Measurements from ENCODE around the gene BICRAL. TPM values are rescaled to one million over a fixed set of nuclear protein-coding genes. Genes with fewer than 3 reads are reported as not detected.
"Not testable (repeated sequence)": the region's sequence is repeated elsewhere in the genome, so short reads cannot be mapped to it uniquely, and the experiment has no call there.

BICRAL gene
- total RNA-seq, 1 donor from 2014 or later: 14.4 TPM

GRCh38 chr6:42766163-42766670 lies 15.6 kb upstream of the BICRAL start:
- Mint-ChIP-seq H3K4me1 (ENCODE audit: low read depth) (peaks cover 5% of the 10 kb centered on the region), H3K27me3 (peaks cover 3% of the 10 kb centered on the region), H3K9me3 (ENCODE audit: low read depth) (no peaks in the 10 kb centered on the region), H3K36me3 (ENCODE audit: insufficient read depth) (peaks cover 2% of the 10 kb centered on the region), H3K27ac (no peak overlapping the region), H3K4me3 (ENCODE audit: low read depth) (no peak overlapping the region)
- DNase-seq (ENCODE audit: low spot score, unreplicated experiment): no peak
- TF ChIP-seq CTCF (IDR thresholded peaks at IDR 0.05; ENCODE audit: unreplicated experiment): no peak

- no peak overlapping the region for H3K4me3 Mint-ChIP-seq (ENCODE audit: low read depth)
- peaks cover 10% of the 10 kb centered on the region for H3K4me1 Mint-ChIP-seq (ENCODE audit: low read depth)
- H3K36me3 Mint-ChIP-seq (ENCODE audit: insufficient read depth): peaks cover 2% of the 10 kb centered on the region
- H3K9me3 Mint-ChIP-seq (ENCODE audit: low read depth): no peaks in the 10 kb centered on the region
- no peak overlapping the region for H3K27ac Mint-ChIP-seq
- no peak for DNase-seq (ENCODE audit: low spot score, unreplicated experiment)
- no peak for TF ChIP-seq CTCF (IDR thresholded peaks at IDR 0.05; ENCODE audit: unreplicated experiment)
- H3K27me3 Mint-ChIP-seq: peaks cover 6% of the 10 kb centered on the region
Observed at GRCh38 chr6:42769051-42769450, 12.8 kb upstream of the BICRAL start.

- peaks cover 2% of the 10 kb centered on the region for H3K36me3 Mint-ChIP-seq (ENCODE audit: insufficient read depth)
- no peaks in the 10 kb centered on the region for H3K9me3 Mint-ChIP-seq (ENCODE audit: low read depth)
- H3K4me1 Mint-ChIP-seq (ENCODE audit: low read depth): peaks cover 10% of the 10 kb centered on the region
- no peak overlapping the region for H3K27ac Mint-ChIP-seq
- H3K4me3 Mint-ChIP-seq (ENCODE audit: low read depth): no peak overlapping the region
- peaks cover 6% of the 10 kb centered on the region for H3K27me3 Mint-ChIP-seq
- DNase-seq (ENCODE audit: low spot score, unreplicated experiment): no peak
- TF ChIP-seq CTCF (IDR thresholded peaks at IDR 0.05; ENCODE audit: unreplicated experiment): no peak
Observed at GRCh38 chr6:42769836-42770235, 12.0 kb upstream of the BICRAL start.

GRCh38 chr6:42771741-42772100 lies 10.1 kb upstream of the BICRAL start:
- no peak for TF ChIP-seq CTCF (IDR thresholded peaks at IDR 0.05; ENCODE audit: unreplicated experiment)
- Mint-ChIP-seq H3K36me3 (ENCODE audit: insufficient read depth) (no peaks in the 10 kb centered on the region), H3K27ac (peak overlapping the region; percentile 2), H3K4me3 (ENCODE audit: low read depth) (no peak overlapping the region), H3K4me1 (ENCODE audit: low read depth) (peaks cover 10% of the 10 kb centered on the region), H3K9me3 (ENCODE audit: low read depth) (no peaks in the 10 kb centered on the region), H3K27me3 (peaks cover 6% of the 10 kb centered on the region)
- no peak for DNase-seq (ENCODE audit: low spot score, unreplicated experiment)

GRCh38 chr6:42774201-42774600 lies 7.7 kb upstream of the BICRAL start:
- Mint-ChIP-seq H3K4me3 (ENCODE audit: low read depth) (no peak overlapping the region), H3K4me1 (ENCODE audit: low read depth) (peaks cover 10% of the 10 kb centered on the region), H3K9me3 (ENCODE audit: low read depth) (no peaks in the 10 kb centered on the region), H3K27me3 (peaks cover 6% of the 10 kb centered on the region), H3K36me3 (ENCODE audit: insufficient read depth) (no peaks in the 10 kb centered on the region), H3K27ac (no peak overlapping the region)
- DNase-seq (ENCODE audit: low spot score, unreplicated experiment): no peak
- no peak for TF ChIP-seq CTCF (IDR thresholded peaks at IDR 0.05; ENCODE audit: unreplicated experiment)

GRCh38 chr6:42774821-42775487 lies 6.9 kb upstream of the BICRAL start:
- H3K4me3 Mint-ChIP-seq (ENCODE audit: low read depth); H3K27ac Mint-ChIP-seq; H3K9me3 Mint-ChIP-seq (ENCODE audit: low read depth); DNase-seq (ENCODE audit: low spot score, unreplicated experiment); H3K27me3 Mint-ChIP-seq; H3K36me3 Mint-ChIP-seq (ENCODE audit: insufficient read depth): not testable (repeated sequence)
- H3K4me1 Mint-ChIP-seq (ENCODE audit: low read depth): peaks cover 12% of the 10 kb centered on the region
